ENCODE measurements around the gene STAG1. TPM values are rescaled to one million over a fixed set of nuclear protein-coding genes. Genes with fewer than 3 reads are reported as not detected.

STAG1 gene
- total and polyA plus RNA-seq, 4 donors: 4.6 to 28.0 (median 16.6) TPM

GRCh38 chr3:136651581-136651980 lies 100.6 kb downstream of the STAG1 start:
- 63% methylated on average over 2 of the region's 2 CpGs for WGBS

GRCh38 chr3:136650461-136650860 lies 101.7 kb downstream of the STAG1 start:
- H3K27ac ChIP-seq (ENCODE audit: low read depth in 1 of 2, low read length in 2 of 2): no peak overlapping the region
- peaks cover 0 to 4% (median 1%) of the 10 kb centered on the region in 4 donors for H3K9me3 ChIP-seq (ENCODE audit: control insufficient read depth in 4 of 4, low read length in 3 of 4)
- no peaks in the 10 kb centered on the region for H3K27me3 ChIP-seq (ENCODE audit: control insufficient read depth in 4 of 4, insufficient read depth in 4 of 4, low read length in 3 of 4)
- H3K4me1 ChIP-seq (ENCODE audit: control insufficient read depth in 4 of 4, insufficient read depth in 4 of 4, low read length in 3 of 4): peaks cover 0 to 2% (median under 1%) of the 10 kb centered on the region in 4 donors
- no peaks in the 10 kb centered on the region for H3K36me3 ChIP-seq (ENCODE audit: control insufficient read depth in 4 of 4, insufficient read depth in 3 of 4, low read depth in 1 of 4, low read length in 3 of 4)
- TF ChIP-seq ZBTB33 (IDR thresholded peaks at IDR 0.05): no peak
- TF ChIP-seq CTCF (IDR thresholded peaks at IDR 0.05; ENCODE audit: low read depth, low read length, missing input control): no peak
- no peak for TF ChIP-seq RXRA (IDR thresholded peaks at IDR 0.05)
- no peak for TF ChIP-seq HNF4A (conservative IDR thresholded peaks at IDR 0.05)
- TF ChIP-seq FOXA2 (IDR thresholded peaks at IDR 0.05): no peak
- no peak for TF ChIP-seq HNF4G (IDR thresholded peaks at IDR 0.05)
- no peak for TF ChIP-seq MAX (IDR thresholded peaks at IDR 0.05)
- TF ChIP-seq YY1 (IDR thresholded peaks at IDR 0.05): no peak
- no peak for TF ChIP-seq JUND (IDR thresholded peaks at IDR 0.05)
- no peak for TF ChIP-seq NR2F2 (IDR thresholded peaks at IDR 0.05)
- TF ChIP-seq GABPA (IDR thresholded peaks at IDR 0.05 in 1 of 2, conservative IDR thresholded peaks at IDR 0.05 in 1 of 2): no peak
- TF ChIP-seq TAF1 (conservative IDR thresholded peaks at IDR 0.05): no peak
- DNase-seq (ENCODE audit: low spot score): no peak
- no peak overlapping the region for H3K4me3 ChIP-seq (ENCODE audit: low read depth in 1 of 3, low read length in 3 of 3)
- WGBS: 97% methylated on average over 2 of the region's 2 CpGs
- H3K9ac ChIP-seq (ENCODE audit: low read depth in 1 of 2, low read length in 2 of 2): no peak overlapping the region

More at GRCh38 chr3:136651581-136651980, 100.6 kb downstream of the STAG1 start:
- Histone ChIP-seq H3K4me3 (ENCODE audit: low read depth in 1 of 3, low read length in 3 of 3) (no peak overlapping the region), H3K27me3 (ENCODE audit: control insufficient read depth in 4 of 4, insufficient read depth in 4 of 4, low read length in 3 of 4) (no peaks in the 10 kb centered on the region), H3K9ac (ENCODE audit: low read depth in 1 of 2, low read length in 2 of 2) (no peak overlapping the region), H3K9me3 (ENCODE audit: control insufficient read depth in 4 of 4, low read length in 3 of 4) (peaks cover 0 to 4% (median 1%) of the 10 kb centered on the region in 4 donors), H3K4me1 (ENCODE audit: control insufficient read depth in 4 of 4, insufficient read depth in 4 of 4, low read length in 3 of 4) (peaks cover 0 to 3% (median 1%) of the 10 kb centered on the region in 4 donors), H3K27ac (ENCODE audit: low read depth in 1 of 2, low read length in 2 of 2) (no peak overlapping the region), H3K36me3 (ENCODE audit: control insufficient read depth in 4 of 4, insufficient read depth in 3 of 4, low read depth in 1 of 4, low read length in 3 of 4) (no peaks in the 10 kb centered on the region)
- no peak for DNase-seq (ENCODE audit: low spot score)
- TF ChIP-seq HNF4A (conservative IDR thresholded peaks at IDR 0.05): no peak
- no peak for TF ChIP-seq HNF4G (IDR thresholded peaks at IDR 0.05)
- TF ChIP-seq RXRA (IDR thresholded peaks at IDR 0.05): no peak
- no peak for TF ChIP-seq SP1 (IDR thresholded peaks at IDR 0.05)
- no peak for TF ChIP-seq FOXA1 (IDR thresholded peaks at IDR 0.05)
- TF ChIP-seq NR2F2 (IDR thresholded peaks at IDR 0.05): no peak
- TF ChIP-seq ZBTB33 (IDR thresholded peaks at IDR 0.05): no peak
